ENCODE data around the gene SH3RF3. TPM values are rescaled to one million over a fixed set of nuclear protein-coding genes. Genes with fewer than 3 reads are reported as not detected.
"Not testable (repeated sequence)": the region's sequence is repeated elsewhere in the genome, so short reads cannot be mapped to it uniquely, and the experiment has no call there.

The SH3RF3 gene
- total RNA-seq, 1 donor from 2014 or later: 7.5 TPM

GRCh38 chr2:109217362-109218086 is 88.5 kb downstream of the SH3RF3 start:
- peak; percentile 22 for DNase-seq (ENCODE audit: low spot score)

GRCh38 chr2:109218087-109218791 is 89.2 kb downstream of the SH3RF3 start:
- DNase-seq (ENCODE audit: low spot score): no peak

- DNase-seq (ENCODE audit: low spot score): no peak
These were observed 89.8 kb downstream of the SH3RF3 start for GRCh38 chr2:109218792-109219126.

- no peak for DNase-seq (ENCODE audit: low spot score)
These were observed 91.9 kb downstream of the SH3RF3 start for GRCh38 chr2:109220860-109221259.

GRCh38 chr2:109221316-109221715 is 92.3 kb downstream of the SH3RF3 start:
- DNase-seq (ENCODE audit: low spot score): not testable (repeated sequence)

- DNase-seq (ENCODE audit: low spot score): no peak
These were observed 93.4 kb downstream of the SH3RF3 start for GRCh38 chr2:109222422-109222821.

GRCh38 chr2:109222825-109223471 is 93.9 kb downstream of the SH3RF3 start:
- no peak for DNase-seq (ENCODE audit: low spot score)

GRCh38 chr2:109223490-109223889 is 94.5 kb downstream of the SH3RF3 start:
- DNase-seq (ENCODE audit: low spot score): no peak

GRCh38 chr2:109224341-109224740 is 95.3 kb downstream of the SH3RF3 start:
- not testable (repeated sequence) for DNase-seq (ENCODE audit: low spot score)

GRCh38 chr2:109225170-109225782 is 96.3 kb downstream of the SH3RF3 start:
- no peak for DNase-seq (ENCODE audit: low spot score)

GRCh38 chr2:109226128-109226527 is 97.1 kb downstream of the SH3RF3 start:
- DNase-seq (ENCODE audit: low spot score): no peak

- no peak for DNase-seq (ENCODE audit: low spot score)
These were observed 97.6 kb downstream of the SH3RF3 start for GRCh38 chr2:109226622-109227021.

- no peak for DNase-seq (ENCODE audit: low spot score)
These were observed 100.2 kb downstream of the SH3RF3 start for GRCh38 chr2:109229094-109229675.

GRCh38 chr2:109230941-109231420 is 102.0 kb downstream of the SH3RF3 start:
- DNase-seq (ENCODE audit: low spot score): no peak

GRCh38 chr2:109231428-109231827 is 102.4 kb downstream of the SH3RF3 start:
- DNase-seq (ENCODE audit: low spot score): no peak

- DNase-seq (ENCODE audit: low spot score): no peak
These were observed 103.1 kb downstream of the SH3RF3 start for GRCh38 chr2:109231996-109232705.

- DNase-seq (ENCODE audit: low spot score): no peak
These were observed 103.9 kb downstream of the SH3RF3 start for GRCh38 chr2:109232909-109233308.

- no peak for DNase-seq (ENCODE audit: low spot score)
These were observed 104.6 kb downstream of the SH3RF3 start for GRCh38 chr2:109233643-109234042.

- no peak for DNase-seq (ENCODE audit: low spot score)
These were observed 105.3 kb downstream of the SH3RF3 start for GRCh38 chr2:109234355-109234754.

- no peak for DNase-seq (ENCODE audit: low spot score)
These were observed 107.1 kb downstream of the SH3RF3 start for GRCh38 chr2:109236147-109236546.

- DNase-seq (ENCODE audit: low spot score): no peak
These were observed 108.8 kb downstream of the SH3RF3 start for GRCh38 chr2:109237792-109238191.

Measured in umbilical cord (tissue), 2 donors.